ENCODE data around the gene BNIPL. TPM values are rescaled to one million over a fixed set of nuclear protein-coding genes. Genes with fewer than 3 reads are reported as not detected.
A peak's percentile ranks its signal among the peaks of the same experiment; 100 is the strongest.

BNIPL gene
- total and polyA plus RNA-seq, 2 of the 13 experiments (the other 11 are each of a cell fraction or from before 2014, with no cell fraction given) = 0.40 to 1.1 TPM

DNA sequence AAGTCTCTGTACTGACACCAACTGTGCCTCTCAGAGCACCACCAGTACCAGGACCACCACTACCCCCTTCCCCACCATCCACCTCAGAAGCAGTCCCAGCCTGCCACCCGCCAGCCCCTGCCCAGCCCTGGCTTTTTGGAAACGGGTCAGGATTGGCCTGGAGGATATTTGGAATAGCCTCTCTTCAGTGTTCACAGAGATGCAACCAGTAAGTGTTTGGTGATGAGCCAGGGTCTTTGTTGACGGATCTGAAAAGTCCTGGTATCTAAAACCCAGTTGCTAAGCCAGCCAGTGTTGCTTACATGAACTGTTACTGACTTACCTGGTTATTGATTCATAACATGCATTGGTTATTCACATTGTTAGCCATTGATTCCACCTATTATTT is 12.3 kb downstream of the BNIPL start (continued):
- TF ChIP-seq, protein P1, sequence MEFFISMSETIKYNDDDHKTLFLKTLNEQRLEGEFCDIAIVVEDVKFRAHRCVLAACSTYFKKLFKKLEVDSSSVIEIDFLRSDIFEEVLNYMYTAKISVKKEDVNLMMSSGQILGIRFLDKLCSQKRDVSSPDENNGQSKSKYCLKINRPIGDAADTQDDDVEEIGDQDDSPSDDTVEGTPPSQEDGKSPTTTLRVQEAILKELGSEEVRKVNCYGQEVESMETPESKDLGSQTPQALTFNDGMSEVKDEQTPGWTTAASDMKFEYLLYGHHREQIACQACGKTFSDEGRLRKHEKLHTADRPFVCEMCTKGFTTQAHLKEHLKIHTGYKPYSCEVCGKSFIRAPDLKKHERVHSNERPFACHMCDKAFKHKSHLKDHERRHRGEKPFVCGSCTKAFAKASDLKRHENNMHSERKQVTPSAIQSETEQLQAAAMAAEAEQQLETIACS (CRISPR knock-in tag; IDR thresholded peaks at IDR 0.05) = no peak
- peak; percentile 72; the same call in 1 of the 2 replicates for TF ChIP-seq TSC22D2 (CRISPR knock-in tag; IDR thresholded peaks at IDR 0.05; ENCODE audit: borderline replicate concordance)
- TF ChIP-seq MYNN (CRISPR knock-in tag; IDR thresholded peaks at IDR 0.05; ENCODE audit: low read depth) = 0 out of 2 replicates have a peak, but pooled peaks have one; percentile 13
- TF ChIP-seq PHF5A (CRISPR knock-in tag; IDR thresholded peaks at IDR 0.05; ENCODE audit: low read depth, unreplicated experiment) = peak; percentile 33
- 0 out of 2 replicates have a peak, but pooled peaks have one; percentile 10 for TF ChIP-seq ZFP36L1 (CRISPR knock-in tag; IDR thresholded peaks at IDR 0.05)
- TF ChIP-seq ZBTB7B (CRISPR knock-in tag; IDR thresholded peaks at IDR 0.05) = 0 out of 2 replicates have a peak, but pooled peaks have one; percentile 76
- no peak for TF ChIP-seq LCORL (IDR thresholded peaks at IDR 0.05)
- TF ChIP-seq LCORL (CRISPR knock-in tag; IDR thresholded peaks at IDR 0.05) = 0 out of 2 replicates have a peak, but pooled peaks have one; percentile 74
- TF ChIP-seq, protein P2, sequence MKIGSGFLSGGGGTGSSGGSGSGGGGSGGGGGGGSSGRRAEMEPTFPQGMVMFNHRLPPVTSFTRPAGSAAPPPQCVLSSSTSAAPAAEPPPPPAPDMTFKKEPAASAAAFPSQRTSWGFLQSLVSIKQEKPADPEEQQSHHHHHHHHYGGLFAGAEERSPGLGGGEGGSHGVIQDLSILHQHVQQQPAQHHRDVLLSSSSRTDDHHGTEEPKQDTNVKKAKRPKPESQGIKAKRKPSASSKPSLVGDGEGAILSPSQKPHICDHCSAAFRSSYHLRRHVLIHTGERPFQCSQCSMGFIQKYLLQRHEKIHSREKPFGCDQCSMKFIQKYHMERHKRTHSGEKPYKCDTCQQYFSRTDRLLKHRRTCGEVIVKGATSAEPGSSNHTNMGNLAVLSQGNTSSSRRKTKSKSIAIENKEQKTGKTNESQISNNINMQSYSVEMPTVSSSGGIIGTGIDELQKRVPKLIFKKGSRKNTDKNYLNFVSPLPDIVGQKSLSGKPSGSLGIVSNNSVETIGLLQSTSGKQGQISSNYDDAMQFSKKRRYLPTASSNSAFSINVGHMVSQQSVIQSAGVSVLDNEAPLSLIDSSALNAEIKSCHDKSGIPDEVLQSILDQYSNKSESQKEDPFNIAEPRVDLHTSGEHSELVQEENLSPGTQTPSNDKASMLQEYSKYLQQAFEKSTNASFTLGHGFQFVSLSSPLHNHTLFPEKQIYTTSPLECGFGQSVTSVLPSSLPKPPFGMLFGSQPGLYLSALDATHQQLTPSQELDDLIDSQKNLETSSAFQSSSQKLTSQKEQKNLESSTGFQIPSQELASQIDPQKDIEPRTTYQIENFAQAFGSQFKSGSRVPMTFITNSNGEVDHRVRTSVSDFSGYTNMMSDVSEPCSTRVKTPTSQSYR (CRISPR knock-in tag; IDR thresholded peaks at IDR 0.05; ENCODE audit: borderline replicate concordance) = 0 out of 2 replicates have a peak, but pooled peaks have one; percentile 4
- TF ChIP-seq ZNF550 (CRISPR knock-in tag; IDR thresholded peaks at IDR 0.05; ENCODE audit: borderline replicate concordance) = no peak
- TF ChIP-seq, protein P3, sequence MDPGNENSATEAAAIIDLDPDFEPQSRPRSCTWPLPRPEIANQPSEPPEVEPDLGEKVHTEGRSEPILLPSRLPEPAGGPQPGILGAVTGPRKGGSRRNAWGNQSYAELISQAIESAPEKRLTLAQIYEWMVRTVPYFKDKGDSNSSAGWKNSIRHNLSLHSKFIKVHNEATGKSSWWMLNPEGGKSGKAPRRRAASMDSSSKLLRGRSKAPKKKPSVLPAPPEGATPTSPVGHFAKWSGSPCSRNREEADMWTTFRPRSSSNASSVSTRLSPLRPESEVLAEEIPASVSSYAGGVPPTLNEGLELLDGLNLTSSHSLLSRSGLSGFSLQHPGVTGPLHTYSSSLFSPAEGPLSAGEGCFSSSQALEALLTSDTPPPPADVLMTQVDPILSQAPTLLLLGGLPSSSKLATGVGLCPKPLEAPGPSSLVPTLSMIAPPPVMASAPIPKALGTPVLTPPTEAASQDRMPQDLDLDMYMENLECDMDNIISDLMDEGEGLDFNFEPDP (CRISPR knock-in tag; conservative IDR thresholded peaks at IDR 0.05) = 0 out of 2 replicates have a peak, but pooled peaks have one; percentile 30
- TF ChIP-seq STAT5B (CRISPR knock-in tag; IDR thresholded peaks at IDR 0.05) = 0 out of 2 replicates have a peak, but pooled peaks have one; percentile 8
